H1 (cell line): Measurements from ENCODE around the gene UBE2H. TPM values are rescaled to one million over a fixed set of nuclear protein-coding genes. Genes with fewer than 3 reads are reported as not detected.

Experiments
- CTCF ChIA-PET: fragments of 300-600 bp; sonication (Branson Sonifier 250); formaldehyde crosslinking; loops from one replicate; lab custom pipeline; 2021; ENCODE audit not compliant: partially characterized antibody; lab: Charles Lee
- POLR2A ChIA-PET: fragments of 300-600 bp; sonication (Branson Sonifier 250); formaldehyde crosslinking; loops from one replicate; lab custom pipeline; 2021; ENCODE audit warnings: inconsistent platforms; ENCODE audit not compliant: partially characterized antibody; lab: Charles Lee
- DNase-seq, 2 experiments: peaks; one replicate each; pipeline versions ENCODE4 v3.0.0 to v3.0.0-alpha.2; 2010 to 2022; ENCODE audit warnings: low spot score in 2 of 2, low read depth in 1 of 2, mixed read lengths in 1 of 2
- FAIRE-seq: peaks from 2 replicates; lab custom pipeline; 2011; peaks lifted over from hg19 to GRCh38; lab: Jason Lieb, UNC
- H2AFZ ChIP-seq: 2 replicates; pipeline ENCODE4 v1.8.1; 2012; ENCODE audit warnings: low read length, inconsistent platforms
- H2AK5ac ChIP-seq: 2 replicates; pipeline ENCODE4 v1.6.1; 2013; ENCODE audit warnings: low read depth, low read length
- H2BK120ac ChIP-seq: replicated peaks from 2 replicates; pipeline ENCODE3; 2013; ENCODE audit warnings: low read depth, low read length, inconsistent platforms
- H2BK12ac ChIP-seq: 2 replicates; pipeline ENCODE4 v1.6.1; 2013; ENCODE audit warnings: low read depth, low read length
- H2BK15ac ChIP-seq: 2 replicates; pipeline ENCODE4 v1.6.1; 2013; ENCODE audit warnings: low read length
- H2BK20ac ChIP-seq: 2 replicates; pipeline ENCODE4 v1.6.1; 2013; ENCODE audit warnings: low read length
- H2BK5ac ChIP-seq: 2 replicates; pipeline ENCODE4 v1.6.1; 2013; ENCODE audit warnings: low read depth, low read length
- H3K14ac ChIP-seq: 2 replicates; pipeline ENCODE4 v1.6.1; 2013; ENCODE audit warnings: inconsistent platforms; ENCODE audit not compliant: insufficient read length
- H3K18ac ChIP-seq: 2 replicates; pipeline ENCODE4 v1.6.1; 2013; ENCODE audit warnings: low read length; ENCODE audit errors: extremely low read depth
- H3K23ac ChIP-seq: 2 replicates; pipeline ENCODE4 v1.6.1; 2013; ENCODE audit warnings: inconsistent platforms; ENCODE audit not compliant: insufficient read length
- H3K23me2 ChIP-seq: 2 replicates; pipeline ENCODE4 v1.6.1; 2013; ENCODE audit warnings: low read depth, low read length
- H3K27ac ChIP-seq: 2 replicates; pipeline ENCODE4 v1.6.1; 2011; ENCODE audit warnings: low read depth, low read length, inconsistent platforms
- H3K27me3 ChIP-seq, 4 experiments: replicated peaks in 1 of 4; 1 replicate in 1 of 4; 2 replicates in 3 of 4; pipeline versions ENCODE4 v1.6.1 to v1.8.1; 2011 to 2013; ENCODE audit warnings: low read length in 3 of 4, mild to moderate bottlenecking in 3 of 4, inconsistent platforms in 2 of 4, mixed read lengths in 2 of 4, moderate library complexity in 1 of 4; ENCODE audit not compliant: control insufficient read depth in 3 of 4, insufficient read depth in 3 of 4; ENCODE audit errors: extremely low read depth in 1 of 4
- H3K36me3 ChIP-seq, 4 experiments: 2 replicates each; pipeline versions ENCODE4 v1.6.1 to v1.8.1; 2011 to 2013; ENCODE audit warnings: mild to moderate bottlenecking in 4 of 4, low read length in 3 of 4, moderate library complexity in 2 of 4, control low read depth in 1 of 4, inconsistent platforms in 1 of 4; ENCODE audit not compliant: insufficient read depth in 4 of 4, control insufficient read depth in 2 of 4
- H3K4ac ChIP-seq: replicated peaks from 2 replicates; pipeline ENCODE3; 2013; ENCODE audit warnings: low read length, low read depth, mixed read lengths, inconsistent platforms; ENCODE audit not compliant: insufficient read length
- H3K4me1 ChIP-seq, 4 experiments: replicated peaks in 1 of 4; 1 replicate in 1 of 4; 2 replicates in 3 of 4; pipeline versions ENCODE4 v1.6.1 to v1.8.1; 2011 to 2013; ENCODE audit warnings: low read length in 3 of 4, inconsistent platforms in 2 of 4, mixed read lengths in 1 of 4; ENCODE audit not compliant: insufficient read depth in 4 of 4, control insufficient read depth in 3 of 4
- H3K4me2 ChIP-seq, 2 experiments: 2 replicates each; pipeline versions ENCODE4 v1.6.1 to v1.8.1; 2011 to 2013; ENCODE audit warnings: low read depth in 2 of 2, low read length in 2 of 2, control low read depth in 1 of 2, inconsistent platforms in 1 of 2, mild to moderate bottlenecking in 1 of 2; ENCODE audit not compliant: insufficient read depth in 1 of 2
- H3K4me3 ChIP-seq, 4 experiments: fragments of 200-600, 300-600 bp in 1 of 4; sonication (generic), shearing (Covaris generic), sonication (Bioruptor Twin) in 1 of 4; 2 replicates each; pipeline versions ENCODE4 v1.5.1 to v1.8.1; 2011 to 2016; ENCODE audit warnings: low read length in 4 of 4, low read depth in 3 of 4, control low read depth in 2 of 4, inconsistent platforms in 2 of 4, mild to moderate bottlenecking in 2 of 4, mixed read lengths in 1 of 4, moderate library complexity in 1 of 4; ENCODE audit not compliant: insufficient read depth in 2 of 4; ENCODE audit errors: extremely low read depth in 1 of 4
- H3K56ac ChIP-seq: replicated peaks from 2 replicates; pipeline ENCODE3; 2013; ENCODE audit warnings: low read depth, mild to moderate bottlenecking, mixed read lengths, low read length, inconsistent platforms; ENCODE audit not compliant: insufficient read length
- H3K79me1 ChIP-seq: 2 replicates; pipeline ENCODE4 v1.6.1; 2013; ENCODE audit warnings: low read depth, low read length, control low read depth
- H3K79me2 ChIP-seq, 2 experiments: 2 replicates each; pipeline versions ENCODE4 v1.6.1 to v1.8.1; 2012 to 2013; ENCODE audit warnings: low read length in 2 of 2, mild to moderate bottlenecking in 2 of 2, inconsistent platforms in 1 of 2; ENCODE audit not compliant: insufficient read depth in 2 of 2, control insufficient read depth in 1 of 2
- H3K9ac ChIP-seq, 4 experiments: replicated peaks in 1 of 4; 1 replicate in 1 of 4; 2 replicates in 3 of 4; pipeline versions ENCODE4 v1.6.1 to v1.8.1; 2011 to 2013; ENCODE audit warnings: low read depth in 3 of 4, low read length in 3 of 4, control low read depth in 2 of 4, mild to moderate bottlenecking in 2 of 4, moderate library complexity in 2 of 4, inconsistent platforms in 1 of 4; ENCODE audit errors: extremely low read depth in 1 of 4
- H3K9me3 ChIP-seq, 2 experiments: 2 replicates each; pipeline versions ENCODE4 v1.6.1 to v1.8.1; 2012 to 2013; ENCODE audit warnings: mild to moderate bottlenecking in 2 of 2, moderate library complexity in 2 of 2, control low read depth in 1 of 2, inconsistent platforms in 1 of 2, low read depth in 1 of 2, low read length in 1 of 2, mixed read lengths in 1 of 2; ENCODE audit not compliant: insufficient read depth in 2 of 2
- H4K20me1 ChIP-seq, 2 experiments: replicated peaks in 1 of 2; 2 replicates each; pipeline versions ENCODE3 to v1.8.1; 2011 to 2013; ENCODE audit warnings: inconsistent platforms in 2 of 2, low read length in 2 of 2, mild to moderate bottlenecking in 1 of 2; ENCODE audit not compliant: insufficient read depth in 2 of 2, control insufficient read depth in 1 of 2
- H4K5ac ChIP-seq: 2 replicates; pipeline ENCODE4 v1.6.1; 2013; ENCODE audit warnings: low read length, low read depth, mixed read lengths, inconsistent platforms; ENCODE audit not compliant: insufficient read length
- H4K8ac ChIP-seq: 2 replicates; pipeline ENCODE4 v1.8.0; 2013; ENCODE audit warnings: mild to moderate bottlenecking, moderate library complexity, low read length, inconsistent platforms; ENCODE audit not compliant: insufficient read depth; ENCODE audit errors: extremely low read depth
- H4K91ac ChIP-seq: replicated peaks from 2 replicates; pipeline ENCODE3; 2013; ENCODE audit warnings: low read length, mixed read lengths, inconsistent platforms; ENCODE audit not compliant: insufficient read length
- ASH2L ChIP-seq: fragments of 200-600, 300-600 bp; sonication (generic); IDR thresholded peaks from one replicate; pipeline ENCODE4 v1.7.1; 2017; ENCODE audit warnings: low read length
- BRCA1 ChIP-seq: IDR thresholded peaks from 2 replicates; pipeline ENCODE4 v1.6.1; 2012; ENCODE audit warnings: low read depth, low read length, improper control_type of control experiment
- CBX8 ChIP-seq: fragments of 300-800, 300-1000 bp; sonication (generic); IDR thresholded peaks from 2 replicates; pipeline ENCODE4 v1.7.1; 2016; ENCODE audit warnings: low read depth, low read length, borderline replicate concordance
- CHD2 ChIP-seq: IDR thresholded peaks from 2 replicates; pipeline ENCODE4 v1.6.1; 2012; ENCODE audit warnings: low read length, improper control_type of control experiment
- FOSL1 ChIP-seq: IDR thresholded peaks from 2 replicates; pipeline ENCODE4 v1.6.1; 2011; ENCODE audit warnings: mild to moderate bottlenecking, low read depth, low read length, moderate library complexity; ENCODE audit not compliant: insufficient read depth
- KDM1A ChIP-seq: fragments of 200-600, 300-600 bp; sonication (generic); IDR thresholded peaks from 2 replicates; pipeline ENCODE4 v1.7.1; 2016; ENCODE audit warnings: mild to moderate bottlenecking, low read length, borderline replicate concordance
- NANOG ChIP-seq: IDR thresholded peaks from 2 replicates; pipeline ENCODE4 v1.6.1; 2011; ENCODE audit warnings: low read length, low read depth, mild to moderate bottlenecking, inconsistent platforms; ENCODE audit not compliant: insufficient read depth, poor library complexity, severe bottlenecking
- SIX5 ChIP-seq: IDR thresholded peaks from 2 replicates; pipeline ENCODE4 v1.6.1; 2011; ENCODE audit warnings: mild to moderate bottlenecking, low read depth, low read length
- SP2 ChIP-seq: IDR thresholded peaks from 2 replicates; pipeline ENCODE4 v1.6.1; 2012; ENCODE audit warnings: mild to moderate bottlenecking, low read length, inconsistent platforms
- SP4 ChIP-seq: IDR thresholded peaks from 2 replicates; pipeline ENCODE4 v1.6.1; 2012; ENCODE audit warnings: low read length, inconsistent platforms
- ZNF274 ChIP-seq: IDR thresholded peaks from 2 replicates; pipeline ENCODE4 v1.7.0; 2012; ENCODE audit warnings: low read length, borderline replicate concordance; ENCODE audit errors: extremely low read depth
- WGBS, 2 experiments: shearing (Covaris generic) in 1 of 2; methylation state at CpG; one replicate each; pipeline versions ENCODE4 v1.1.6 to v1.1.7; 2013 to 2015; ENCODE audit warnings: low lambda C conversion rate in 2 of 2, mixed read lengths in 2 of 2, inconsistent platforms in 1 of 2, low coverage in 1 of 2, missing lambda C conversion rate in 1 of 2; ENCODE audit not compliant: insufficient replicate concordance in 2 of 2, insufficient coverage in 1 of 2, insufficient read length in 1 of 2; ENCODE audit errors: extremely low coverage in 1 of 2, missing lambda C conversion rate in 1 of 2; 5-methylcytosine and 5-hydroxymethylcytosine counted together
- polyA plus RNA-seq, 7 experiments: library from polyadenylated mRNA; depleted of rRNA in 3 of 7; stranded (reverse) in 5 of 7; unstranded in 2 of 7; fragments of >200 nt in 5 of 7; fragments of 200-250 nt in 2 of 7; gene quantifications; 1 replicate in 5 of 7; 2 replicates in 1 of 7; 4 replicates in 1 of 7; pipeline versions ENCODE4 v1.2.1 to v1.2.3, GENCODE V29; 2011 to 2013; ENCODE audit warnings: missing spikeins in 2 of 7, mixed read lengths in 2 of 7
- total RNA-seq: library from RNA; stranded (reverse); fragmentation: NEBNext Ultra II Directional; extraction: Animal tissue kit (Norgen Biotek cat#: 25700); gene quantifications from 2 replicates; pipeline ENCODE4 v1.2.1, GENCODE V29; 2021
- TF ChIP-seq, protein P1 (sequence below), 3 experiments: IDR thresholded peaks; 1 replicate in 2 of 3; 2 replicates in 1 of 3; pipeline versions ENCODE4 v1.5.1 to v1.6.1; 2011; ENCODE audit warnings: low read length in 3 of 3, mild to moderate bottlenecking in 3 of 3, inconsistent platforms in 2 of 3, low read depth in 1 of 3, moderate library complexity in 1 of 3; ENCODE audit not compliant: insufficient read depth in 1 of 3; ENCODE audit errors: control extremely low read depth in 1 of 3

Gene UBE2H
- total and polyA plus RNA-seq, 2 of the 8 experiments (the other 6 are each of a cell fraction or from before 2014, with no cell fraction given): 30.6 to 62.2 TPM

GRCh38 chr7:129840757-129841156 is 112.0 kb downstream of the UBE2H start:
- Histone ChIP-seq H2BK12ac (no peak overlapping the region), H3K27ac (no peak overlapping the region; the same call in 1 of the 2 replicates), H2BK20ac (no peak overlapping the region), H2AK5ac (no peak overlapping the region), H2BK5ac (no peak overlapping the region), H3K56ac (no peak overlapping the region), H3K36me3 (peaks cover 0 to 10% (median 0%) of the 10 kb centered on the region in 4 experiments; a peak in 1 of 8 replicates), H2BK15ac (no peak overlapping the region), H3K9ac (no peak overlapping the region), H3K4me1 (peaks cover 4 to 29% (median 25%) of the 10 kb centered on the region in 4 experiments), H3K4me2 (no peak overlapping the region), H4K5ac (no peak overlapping the region), H3K23ac (no peak overlapping the region), H4K91ac (no peak overlapping the region), H3K18ac (no peak overlapping the region), H3K79me1 (0 out of 2 replicates have a peak, but pooled peaks cover 2% of the 10 kb centered on the region), H3K9me3 (no peaks in the 10 kb centered on the region), H3K4me3 (no peak overlapping the region), H3K14ac (no peak overlapping the region), H3K23me2 (no peaks in the 10 kb centered on the region), H3K4ac (no peak overlapping the region), H2BK120ac (no peak overlapping the region), H3K79me2 (peaks cover 0 to 24% of the 10 kb centered on the region in 2 experiments; a peak in 3 of 4 replicates), H2AFZ (no peak overlapping the region), H3K27me3 (no peaks in the 10 kb centered on the region), H4K20me1 (no peaks in the 10 kb centered on the region), H4K8ac (no peak overlapping the region; the same call in 1 of the 2 replicates)
- FAIRE-seq (no peak), DNase-seq (no peak)
- 83% methylated on average over 4 of the region's 4 CpGs; no CpG with 5 or more reads in 1 of the 2 experiments for WGBS, 2 experiments
- CTCF ChIA-PET: interaction anchor here (4.4 kb wide), 1 partner anchor 11 kb away, joined by 40 read pairs; no protein-coding TSS in a partner anchor
- POLR2A ChIA-PET: interaction anchor here (1.6 to 2.3 kb wide), 2 partner anchors 10 to 15 kb away, joined by 3 to 8 read pairs; no protein-coding TSS in a partner anchor
- TF ChIP-seq CHD2 (no peak), SP4 (no peak), CBX8 (no peak), ZNF274 (no peak), SP2 (no peak), FOSL1 (no peak), SIX5 (no peak), BRCA1 (no peak), KDM1A (no peak), NANOG (no peak), ASH2L (no peak)
- TF ChIP-seq, protein P1, sequence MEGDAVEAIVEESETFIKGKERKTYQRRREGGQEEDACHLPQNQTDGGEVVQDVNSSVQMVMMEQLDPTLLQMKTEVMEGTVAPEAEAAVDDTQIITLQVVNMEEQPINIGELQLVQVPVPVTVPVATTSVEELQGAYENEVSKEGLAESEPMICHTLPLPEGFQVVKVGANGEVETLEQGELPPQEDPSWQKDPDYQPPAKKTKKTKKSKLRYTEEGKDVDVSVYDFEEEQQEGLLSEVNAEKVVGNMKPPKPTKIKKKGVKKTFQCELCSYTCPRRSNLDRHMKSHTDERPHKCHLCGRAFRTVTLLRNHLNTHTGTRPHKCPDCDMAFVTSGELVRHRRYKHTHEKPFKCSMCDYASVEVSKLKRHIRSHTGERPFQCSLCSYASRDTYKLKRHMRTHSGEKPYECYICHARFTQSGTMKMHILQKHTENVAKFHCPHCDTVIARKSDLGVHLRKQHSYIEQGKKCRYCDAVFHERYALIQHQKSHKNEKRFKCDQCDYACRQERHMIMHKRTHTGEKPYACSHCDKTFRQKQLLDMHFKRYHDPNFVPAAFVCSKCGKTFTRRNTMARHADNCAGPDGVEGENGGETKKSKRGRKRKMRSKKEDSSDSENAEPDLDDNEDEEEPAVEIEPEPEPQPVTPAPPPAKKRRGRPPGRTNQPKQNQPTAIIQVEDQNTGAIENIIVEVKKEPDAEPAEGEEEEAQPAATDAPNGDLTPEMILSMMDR (IDR thresholded peaks at IDR 0.05; ENCODE audit: control extremely low read depth in 1 of 3, insufficient read depth in 1 of 3, low read depth in 1 of 3, low read length in 3 of 3): no peak
